Dermis blood vessel endothelial cell (primary cell): Measurements from ENCODE around the gene HSPA12A. TPM values are rescaled to one million over a fixed set of nuclear protein-coding genes. Genes with fewer than 3 reads are reported as not detected.
"Not testable (repeated sequence)": the region's sequence is repeated elsewhere in the genome, so short reads cannot be mapped to it uniquely, and the experiment has no call there.

Source experiments
- DNase-seq: peaks from one replicate; pipeline ENCODE4 v3.0.0; 2010
- total RNA-seq: library from RNA; depleted of rRNA; stranded (reverse); fragments of >200 nt; gene quantifications from 2 replicates; pipeline ENCODE4 v1.2.3, GENCODE V29; 2014

HSPA12A gene
- total RNA-seq, 1 donor from 2014 or later: 0.68 TPM

- DNase-seq: no peak
Measured at GRCh38 chr10:116713846-116714245, 28.5 kb downstream of the HSPA12A start.

GRCh38 chr10:116712989-116713543 is 29.3 kb downstream of the HSPA12A start:
- no peak for DNase-seq

DNA sequence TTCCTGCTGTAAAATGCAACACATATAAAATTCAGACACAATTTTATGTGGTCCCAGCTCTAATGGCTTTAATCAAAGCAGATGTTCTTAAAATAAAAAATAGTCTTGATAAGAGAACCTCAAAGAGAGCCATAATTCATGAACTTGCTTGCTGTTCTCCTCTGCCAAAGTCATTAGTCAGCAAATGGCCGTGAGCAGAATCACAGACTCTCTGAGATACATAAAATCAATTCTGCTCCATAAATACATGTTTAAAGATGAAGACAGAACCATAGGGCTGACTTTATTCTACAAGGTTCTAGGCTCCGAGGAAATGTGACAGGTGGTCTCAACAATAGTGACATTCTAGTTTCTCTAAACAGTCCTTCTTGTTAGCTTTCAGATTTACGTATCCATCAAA is 29.8 kb downstream of the HSPA12A start:
- DNase-seq: no peak

DNA sequence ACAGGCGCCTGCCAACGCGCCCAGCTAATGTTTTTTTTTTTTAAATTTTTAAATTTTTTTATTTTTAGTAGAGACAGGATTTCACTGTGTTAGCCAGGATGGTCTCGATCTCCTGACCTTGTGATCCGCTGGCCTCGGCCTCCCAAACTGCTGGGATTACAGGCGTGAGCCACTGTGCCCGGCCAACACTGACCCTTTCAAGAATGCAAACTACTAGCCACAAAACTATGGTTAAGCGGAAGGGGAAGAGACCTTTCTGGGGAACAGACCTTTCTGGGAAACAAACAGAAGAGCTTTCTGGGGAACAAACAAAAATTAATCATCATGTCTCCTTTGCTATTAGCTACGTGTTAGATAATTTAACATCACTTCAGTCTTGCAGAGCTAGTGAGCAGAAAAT is 30.6 kb downstream of the HSPA12A start:
- not testable (repeated sequence) for DNase-seq

DNA sequence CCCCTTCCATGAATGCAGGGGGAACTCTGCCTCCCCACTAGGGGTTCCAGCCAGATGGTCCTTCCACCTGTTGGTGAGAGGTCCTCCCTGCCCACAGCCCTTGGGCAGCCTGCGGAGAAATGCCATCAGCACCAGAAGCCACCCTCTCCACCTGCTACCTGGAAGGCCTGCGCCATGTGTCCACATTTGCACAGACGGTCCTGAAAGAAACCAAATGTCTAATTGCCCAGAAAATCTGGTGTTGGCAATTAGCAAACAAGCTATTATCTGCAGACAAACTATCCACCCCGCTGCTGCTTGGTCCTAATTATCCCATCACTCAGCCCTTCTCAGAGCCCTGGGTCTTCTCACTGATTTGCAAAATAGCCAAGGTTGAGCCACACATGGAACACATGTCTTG is 32.3 kb downstream of the HSPA12A start:
- no peak for DNase-seq

- DNase-seq: no peak
Measured at GRCh38 chr10:116708877-116709276, 33.5 kb downstream of the HSPA12A start.

DNA sequence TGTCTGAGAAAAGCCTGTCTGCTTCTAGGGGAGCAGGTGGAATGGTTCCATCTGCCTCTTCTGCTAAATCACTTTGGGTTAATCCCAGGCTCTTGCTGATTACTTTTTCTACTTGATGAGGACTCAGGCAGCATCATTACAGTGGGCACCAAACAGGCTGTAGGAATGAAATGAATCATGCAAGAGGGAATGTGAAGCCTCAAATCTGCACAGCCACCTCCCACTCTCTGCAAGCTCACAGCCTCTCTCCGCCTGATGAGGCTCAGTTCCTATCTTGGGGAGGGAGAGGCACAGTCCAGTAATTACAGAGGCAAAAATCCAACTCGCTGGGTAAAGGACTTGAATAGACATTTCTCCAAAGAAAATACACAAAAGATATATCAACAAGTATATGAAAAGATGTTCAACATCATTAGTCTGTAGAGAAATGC is 34.0 kb downstream of the HSPA12A start:
- DNase-seq: no peak

GRCh38 chr10:116707981-116708380 is 34.4 kb downstream of the HSPA12A start:
- no peak for DNase-seq

DNA sequence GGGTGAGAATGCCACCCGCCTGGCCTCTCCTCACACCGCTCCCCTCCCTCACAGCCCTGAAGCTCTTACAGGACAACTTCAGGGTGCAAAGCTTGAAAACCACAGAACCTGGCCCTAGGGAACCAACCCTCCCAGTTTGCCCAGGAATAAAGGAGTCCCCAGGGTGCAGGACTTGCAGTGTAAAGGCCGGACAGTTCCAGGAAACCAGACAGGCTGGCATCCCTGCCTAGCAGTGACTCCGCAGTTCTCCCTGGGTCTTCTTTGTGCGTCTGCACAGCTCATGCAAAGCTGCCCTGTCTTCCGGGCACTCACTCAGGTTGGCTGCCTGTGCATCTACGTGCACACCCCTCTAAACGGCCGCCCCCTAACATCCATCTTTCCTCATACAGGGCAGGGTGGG is 36.1 kb downstream of the HSPA12A start:
- DNase-seq: no peak

DNA sequence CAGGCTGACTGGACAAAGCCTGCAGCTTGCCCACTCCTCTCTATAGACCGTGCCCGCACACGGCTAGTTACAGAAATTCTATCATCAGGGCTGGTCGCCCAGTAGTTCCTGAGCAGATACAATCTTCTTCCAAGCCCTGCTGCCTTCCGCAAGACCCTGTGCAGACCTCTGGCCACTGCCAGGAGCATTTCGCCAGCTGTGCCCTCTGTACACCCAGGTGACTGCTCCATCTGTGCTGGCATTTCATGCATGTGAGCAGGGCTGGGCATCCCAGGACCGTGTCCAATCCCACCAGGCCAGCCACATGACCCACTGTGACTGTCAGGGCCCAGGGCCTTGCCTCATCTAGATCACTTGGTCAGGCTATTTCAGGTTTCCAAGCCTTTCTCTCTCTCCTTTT is 36.9 kb downstream of the HSPA12A start:
- no peak for DNase-seq

- no peak for DNase-seq
Measured at GRCh38 chr10:116704926-116705325, 37.4 kb downstream of the HSPA12A start.

DNA sequence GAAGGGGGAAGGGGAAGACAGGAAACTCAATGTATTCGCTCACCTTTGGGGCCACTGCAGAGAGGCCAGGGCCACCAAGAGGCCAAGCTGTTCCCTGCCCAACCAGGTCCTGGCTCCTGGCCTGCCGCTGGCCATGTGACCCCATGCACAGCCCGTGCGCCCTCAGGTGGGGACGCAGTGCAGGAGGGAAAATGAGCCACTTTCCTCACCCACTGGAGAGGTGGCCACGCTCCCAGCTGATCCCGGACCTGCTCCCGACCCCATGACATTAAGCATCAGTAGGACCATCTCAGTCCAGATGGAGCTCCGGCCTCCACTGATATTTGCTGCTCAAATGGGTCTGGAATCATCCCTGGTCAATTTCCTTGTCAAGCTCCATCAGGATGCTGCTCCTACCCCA is 40.2 kb downstream of the HSPA12A start:
- DNase-seq: no peak

GRCh38 chr10:116699471-116700150 is 42.8 kb downstream of the HSPA12A start:
- DNase-seq: no peak

DNA sequence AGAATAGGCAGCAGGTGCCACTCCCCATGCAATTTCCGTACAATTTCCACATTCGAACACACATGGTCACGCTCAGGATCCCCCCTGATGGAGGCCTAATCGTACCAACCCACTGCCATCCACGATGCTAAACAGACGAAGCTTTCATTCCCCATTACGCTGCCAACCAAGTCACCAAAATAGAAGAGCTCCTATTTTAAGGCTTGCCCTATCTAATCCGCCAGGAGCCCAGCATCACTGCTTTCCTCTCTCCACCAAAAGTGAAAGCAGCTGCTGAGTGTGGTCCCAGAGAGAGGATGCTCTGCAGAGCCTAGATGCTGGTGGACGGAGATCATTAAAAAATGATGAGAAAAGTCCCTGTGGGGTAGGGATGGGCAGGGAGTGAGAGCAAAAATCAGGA is 43.3 kb downstream of the HSPA12A start:
- no peak for DNase-seq

DNA sequence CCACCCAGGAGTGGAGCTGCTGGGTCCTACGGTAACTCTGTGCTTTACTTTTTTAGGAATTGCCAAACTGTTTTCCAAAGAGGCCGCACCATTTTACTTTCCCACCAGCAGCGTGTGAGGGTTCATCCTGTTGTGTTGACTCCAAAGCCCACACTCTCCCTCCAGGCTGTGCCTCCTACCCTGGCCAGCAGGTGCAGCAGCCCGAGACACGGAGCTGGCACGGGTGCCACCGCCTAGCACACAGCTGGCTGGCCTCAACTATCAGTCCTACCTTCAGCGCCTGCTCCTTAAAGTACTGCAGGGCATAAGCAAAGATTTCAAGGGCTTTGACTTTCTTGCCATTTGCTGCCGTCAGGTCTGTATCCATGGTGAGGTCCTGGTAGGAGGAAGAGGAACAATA is 44.0 kb downstream of the HSPA12A start:
- DNase-seq: no peak

DNA sequence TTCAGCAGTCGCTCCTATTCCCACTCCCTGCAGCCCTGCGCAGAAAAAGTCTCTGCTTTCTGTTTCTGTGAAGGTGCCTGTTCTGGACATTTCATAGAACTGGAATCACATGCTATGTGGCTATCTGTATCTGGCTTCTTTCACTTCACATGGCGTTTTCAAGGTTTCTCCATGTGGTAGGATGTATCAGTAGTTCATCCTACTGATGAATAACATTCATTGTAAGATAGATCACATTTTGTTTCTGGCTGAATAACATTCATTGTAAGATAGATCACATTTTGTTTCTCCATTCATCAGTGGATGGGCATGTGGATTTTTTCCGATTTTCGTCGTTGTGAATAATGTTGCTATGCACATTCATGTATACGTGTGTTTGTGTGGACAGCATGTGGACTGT is 44.5 kb downstream of the HSPA12A start:
- no peak for DNase-seq

DNA sequence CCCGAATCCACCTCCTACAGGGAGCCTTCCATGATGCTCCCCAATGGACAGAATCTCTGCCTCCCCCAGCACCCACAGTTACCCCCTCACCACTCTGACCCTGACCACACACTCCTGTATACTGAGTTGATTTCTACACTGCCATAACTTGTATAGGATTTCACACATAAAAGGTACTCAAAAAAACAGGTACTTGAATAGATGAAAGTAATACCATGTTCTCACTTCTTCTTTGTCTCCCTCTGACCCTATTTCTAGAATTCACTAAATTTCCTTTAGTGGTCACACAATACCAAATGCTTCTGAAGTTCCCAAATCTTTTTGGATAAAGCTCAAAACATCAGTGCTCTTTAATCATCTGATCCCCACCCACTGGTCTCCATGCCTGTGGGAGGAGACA is 45.4 kb downstream of the HSPA12A start:
- DNase-seq: no peak

DNA sequence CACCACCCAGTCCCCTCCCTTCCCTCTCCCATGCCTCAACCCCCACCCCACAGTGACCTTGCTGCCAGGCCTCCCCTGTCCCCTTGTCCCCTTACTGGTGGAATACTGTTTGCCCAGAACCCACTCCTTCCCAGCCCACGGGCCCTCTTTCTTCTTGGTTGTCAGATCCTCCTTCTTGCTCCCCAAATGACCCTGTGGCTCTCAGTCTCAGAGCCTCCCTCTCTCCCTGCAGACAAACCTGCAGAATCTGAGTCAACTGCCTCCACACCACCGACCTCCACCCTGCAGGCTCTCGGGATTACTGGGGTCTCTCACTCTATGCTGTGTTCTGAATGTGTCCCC is 47.5 kb downstream of the HSPA12A start:
- DNase-seq: no peak

- no peak for DNase-seq
Measured at GRCh38 chr10:116694243-116694926, 48.0 kb downstream of the HSPA12A start.

GRCh38 chr10:116692225-116692624 is 50.1 kb downstream of the HSPA12A start:
- no peak for DNase-seq

DNA sequence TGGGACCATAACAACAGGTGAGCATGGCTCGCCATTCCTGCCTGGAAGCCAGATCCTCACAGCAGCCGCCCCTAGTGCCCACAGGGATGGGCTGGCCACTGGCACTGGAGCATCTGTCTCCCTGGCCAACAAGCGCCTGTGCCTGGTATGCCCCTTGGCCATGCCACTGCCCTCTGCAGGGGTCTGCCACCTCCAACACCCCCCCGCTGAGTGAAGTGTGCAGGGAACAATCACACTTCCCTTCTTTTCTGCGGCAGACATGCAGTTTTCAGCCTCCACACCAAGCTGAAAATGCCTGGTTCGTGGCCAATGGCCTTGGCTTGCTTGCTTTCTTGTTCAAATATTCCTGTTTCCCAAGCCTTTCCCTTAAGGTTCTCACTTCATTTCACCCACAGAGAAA is 50.7 kb downstream of the HSPA12A start:
- DNase-seq: no peak

DNA sequence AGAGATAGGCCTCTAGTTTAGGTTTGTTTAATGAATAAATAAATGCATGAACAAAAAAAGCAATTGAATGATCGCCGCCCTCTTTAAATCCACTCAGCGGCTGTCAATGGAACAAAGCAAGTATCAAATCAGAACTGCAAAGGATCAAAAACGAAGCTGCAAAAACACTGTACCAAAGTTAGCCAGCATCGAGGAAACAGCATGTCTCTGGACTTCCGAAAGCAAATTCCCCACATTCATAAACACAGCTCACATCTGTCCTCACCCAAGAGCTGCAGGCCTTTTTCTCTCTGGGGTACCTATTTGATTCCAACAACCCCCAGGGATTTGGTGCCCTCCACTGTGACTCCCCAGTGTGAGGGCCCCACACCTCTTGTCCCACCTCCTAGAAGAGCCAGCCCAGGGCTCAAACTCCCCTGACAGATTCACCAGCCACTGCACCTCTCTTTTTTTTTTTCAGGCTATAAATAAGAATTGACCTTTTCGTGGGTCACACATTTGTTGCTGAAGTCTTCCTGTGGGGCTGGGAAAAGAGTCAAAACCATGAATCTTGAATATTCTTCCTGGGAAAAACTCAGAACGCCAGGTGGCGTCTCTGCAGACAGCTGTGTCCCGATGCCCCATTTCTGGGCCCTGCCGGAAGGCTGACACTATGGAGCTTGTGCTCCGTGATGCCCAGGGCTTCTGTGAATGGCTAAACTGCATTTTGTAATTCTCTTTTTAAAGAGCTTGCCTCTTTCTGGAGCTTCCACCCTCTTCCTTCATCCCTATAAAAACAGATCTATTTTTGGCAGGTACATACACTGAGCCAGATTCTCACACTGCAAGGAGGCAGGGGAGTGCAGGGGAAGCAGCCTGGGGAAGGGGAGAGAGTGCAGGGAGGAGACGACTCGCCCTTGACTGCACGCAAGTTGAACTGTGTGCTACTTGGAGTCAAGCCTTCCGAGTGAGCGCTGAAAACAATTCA is 51.7 kb downstream of the HSPA12A start:
- peak; percentile 52 for DNase-seq

GRCh38 chr10:116689744-116690143 is 52.6 kb downstream of the HSPA12A start:
- no peak for DNase-seq
